HEK293 (cell line): ENCODE measurements around the gene KRTAP5-8.

ENCODE experiments used
- MYNN ChIP-seq: fragments of 450-650 bp; formaldehyde crosslinking; IDR thresholded peaks from 2 replicates; pipeline ENCODE4 v1.5.1; 2016; ENCODE audit warnings: missing biosample characterization, missing genetic modification characterization, borderline replicate concordance
- RBAK ChIP-seq: fragments of 450-650 bp; formaldehyde crosslinking; IDR thresholded peaks from 2 replicates; pipeline ENCODE4 v1.5.1; 2016; ENCODE audit warnings: missing biosample characterization, missing genetic modification characterization
- ZBTB7A ChIP-seq: fragments of 450-650 bp; formaldehyde crosslinking; IDR thresholded peaks from 2 replicates; pipeline ENCODE4 v1.5.1; 2016; ENCODE audit warnings: low read depth, missing biosample characterization, missing genetic modification characterization

DNA sequence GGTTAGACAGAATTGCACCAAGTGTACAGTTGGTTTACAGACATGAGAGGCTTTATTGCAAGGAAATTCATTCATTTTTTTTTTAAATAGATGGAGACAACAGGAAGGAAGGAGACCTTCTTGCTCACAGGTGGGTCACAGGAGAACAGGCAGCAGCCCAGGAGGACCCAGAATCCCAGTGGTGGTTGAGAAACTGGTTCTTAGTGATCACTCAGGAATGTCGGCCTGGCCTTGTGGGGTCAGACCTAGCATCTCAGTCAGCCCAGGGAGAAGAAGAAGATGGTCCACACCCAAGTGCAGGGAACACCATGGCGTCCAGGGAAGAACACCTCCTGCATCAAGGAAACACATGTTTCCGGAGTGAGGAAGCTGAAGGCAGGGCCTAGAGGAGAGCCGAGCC, 44.0 kb downstream of the KRTAP5-8 start:
- TF ChIP-seq RBAK (tag by site-specific recombination) (no peak), MYNN (tag by site-specific recombination) (no peak), ZBTB7A (tag by site-specific recombination) (no peak)
